ENCODE data around the gene VPS13C.

VPS13C gene

DNA sequence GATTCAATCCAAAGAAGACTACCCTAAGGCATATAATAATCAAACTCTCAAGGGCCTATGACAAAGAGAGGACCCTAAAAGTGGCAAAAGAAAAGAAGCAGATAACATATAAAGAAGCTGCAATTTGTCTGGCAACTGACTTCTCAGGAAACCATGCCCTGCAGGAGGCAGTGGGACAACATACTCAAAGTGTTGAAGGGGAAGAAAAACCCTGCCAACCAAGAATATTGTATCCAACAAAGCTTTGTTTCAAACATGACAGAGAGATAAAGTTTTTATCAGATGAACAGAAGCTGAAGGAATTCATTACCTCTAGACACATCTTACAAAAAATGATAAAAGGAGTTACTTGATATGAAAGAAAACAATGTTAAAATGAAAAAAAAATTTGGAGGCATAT is 167.1 kb downstream of the VPS13C start:
- no peak overlapping the region for H2AFZ ChIP-seq (ENCODE audit: low read depth, low read length, severe bottlenecking)
- H3K9me2 ChIP-seq (replicated peaks; ENCODE audit: insufficient read depth, low read length): no peaks in the 10 kb centered on the region
- peaks cover 48% of the 10 kb centered on the region for H3K36me3 ChIP-seq (ENCODE audit: low read length)
- no peak overlapping the region for H3K27ac ChIP-seq (ENCODE audit: low read depth, low read length)
- no peaks in the 10 kb centered on the region; the same call in 1 of the 2 replicates for H3K9me3 ChIP-seq (ENCODE audit: insufficient read depth, low read length)
- no peaks in the 10 kb centered on the region for H4K20me1 ChIP-seq (ENCODE audit: low read depth, low read length)
- TF ChIP-seq EZH2phosphoT487 (conservative IDR thresholded peaks at IDR 0.05; ENCODE audit: low read length) (no peak), CTCF (IDR thresholded peaks at IDR 0.05; ENCODE audit: insufficient read depth, low read length, poor library complexity, severe bottlenecking) (no peak)
- no peaks in the 10 kb centered on the region for H3F3A ChIP-seq (ENCODE audit: insufficient read depth)
- H3K79me2 ChIP-seq (ENCODE audit: insufficient read depth, low read length): no peaks in the 10 kb centered on the region
- H3K9ac ChIP-seq (ENCODE audit: low read length): no peak overlapping the region
- H3K4me2 ChIP-seq (ENCODE audit: low read depth, low read length, poor library complexity, severe bottlenecking): no peak overlapping the region
- no peaks in the 10 kb centered on the region for H3K27me3 ChIP-seq (ENCODE audit: low read length)
- no peak overlapping the region for H3K4me3 ChIP-seq (ENCODE audit: insufficient read depth, low read length, poor library complexity, severe bottlenecking)

GRCh38 chr15:61892140-61892539 is 168.1 kb downstream of the VPS13C start:
- TF ChIP-seq CTCF (IDR thresholded peaks at IDR 0.05; ENCODE audit: insufficient read depth, low read length, poor library complexity, severe bottlenecking) (no peak), EZH2phosphoT487 (conservative IDR thresholded peaks at IDR 0.05; ENCODE audit: low read length) (no peak)
- Histone ChIP-seq H3K4me3 (ENCODE audit: insufficient read depth, low read length, poor library complexity, severe bottlenecking) (no peak overlapping the region), H3K4me2 (ENCODE audit: low read depth, low read length, poor library complexity, severe bottlenecking) (no peak overlapping the region), H4K20me1 (ENCODE audit: low read depth, low read length) (no peaks in the 10 kb centered on the region), H2AFZ (ENCODE audit: low read depth, low read length, severe bottlenecking) (no peak overlapping the region), H3K27me3 (ENCODE audit: low read length) (no peaks in the 10 kb centered on the region), H3K9me3 (ENCODE audit: insufficient read depth, low read length) (no peaks in the 10 kb centered on the region; the same call in 1 of the 2 replicates), H3F3A (ENCODE audit: insufficient read depth) (no peaks in the 10 kb centered on the region), H3K9me2 (replicated peaks; ENCODE audit: insufficient read depth, low read length) (no peaks in the 10 kb centered on the region), H3K9ac (ENCODE audit: low read length) (no peak overlapping the region), H3K27ac (ENCODE audit: low read depth, low read length) (no peak overlapping the region), H3K36me3 (ENCODE audit: low read length) (peaks cover 53% of the 10 kb centered on the region), H3K79me2 (ENCODE audit: insufficient read depth, low read length) (no peaks in the 10 kb centered on the region)

GRCh38 chr15:61890106-61890505 is 170.1 kb downstream of the VPS13C start:
- no peak overlapping the region for H3K4me2 ChIP-seq (ENCODE audit: low read depth, low read length, poor library complexity, severe bottlenecking)
- no peaks in the 10 kb centered on the region for H3F3A ChIP-seq (ENCODE audit: insufficient read depth)
- H3K9me2 ChIP-seq (replicated peaks; ENCODE audit: insufficient read depth, low read length): no peaks in the 10 kb centered on the region
- H2AFZ ChIP-seq (ENCODE audit: low read depth, low read length, severe bottlenecking): no peak overlapping the region
- H3K9ac ChIP-seq (ENCODE audit: low read length): no peak overlapping the region
- H3K4me3 ChIP-seq (ENCODE audit: insufficient read depth, low read length, poor library complexity, severe bottlenecking): no peak overlapping the region
- no peaks in the 10 kb centered on the region for H3K79me2 ChIP-seq (ENCODE audit: insufficient read depth, low read length)
- peaks cover 48% of the 10 kb centered on the region for H3K36me3 ChIP-seq (ENCODE audit: low read length)
- no peaks in the 10 kb centered on the region for H4K20me1 ChIP-seq (ENCODE audit: low read depth, low read length)
- no peaks in the 10 kb centered on the region for H3K27me3 ChIP-seq (ENCODE audit: low read length)
- TF ChIP-seq CTCF (IDR thresholded peaks at IDR 0.05; ENCODE audit: insufficient read depth, low read length, poor library complexity, severe bottlenecking): no peak
- no peak for TF ChIP-seq EZH2phosphoT487 (conservative IDR thresholded peaks at IDR 0.05; ENCODE audit: low read length)
- no peaks in the 10 kb centered on the region; the same call in 1 of the 2 replicates for H3K9me3 ChIP-seq (ENCODE audit: insufficient read depth, low read length)
- H3K27ac ChIP-seq (ENCODE audit: low read depth, low read length): no peak overlapping the region

Measured in SU-DHL-6 (cell line).